ENCODE data around the gene LBHD1. TPM values are rescaled to one million over a fixed set of nuclear protein-coding genes. Genes with fewer than 3 reads are reported as not detected.
"Not testable (repeated sequence)": the region's sequence is repeated elsewhere in the genome, so short reads cannot be mapped to it uniquely, and the experiment has no call there.

LBHD1 gene
- total and polyA plus RNA-seq, 2 donors (not counting 3 experiments of a cell fraction or from before 2014, with no cell fraction given) = 3.8 to 7.5 TPM

- H3K27me3 ChIP-seq (ENCODE audit: control insufficient read depth in 2 of 2, insufficient read depth in 2 of 2, low read length in 2 of 2) = no peaks in the 10 kb centered on the region
- intact Hi-C loops (cut with micrococcal nuclease) = no loop called here
- H3K4me1 ChIP-seq (ENCODE audit: control insufficient read depth, extremely low read depth, insufficient read depth, low read length) = peaks cover 11% of the 10 kb centered on the region
- H3K4me3 ChIP-seq (replicated peaks in 1 of 3; ENCODE audit: insufficient read depth in 1 of 3, low read depth in 1 of 3, low read length in 3 of 3) = no peak overlapping the region
- no peak overlapping the region for H3K4me2 ChIP-seq (ENCODE audit: insufficient read depth, low read length)
- CTCF ChIA-PET = interaction anchor here (1.3 kb wide), 1 partner anchor 9 kb away, joined by 3 read pairs; no protein-coding TSS in a partner anchor
- no peaks in the 10 kb centered on the region for H3K9me1 ChIP-seq (replicated peaks; ENCODE audit: control insufficient read depth, extremely low read depth, insufficient read depth, low read length)
- POLR2A ChIA-PET = interaction anchor here (1.3 kb wide), 1 partner anchor 12 kb away, joined by 9 read pairs; the partner anchor contains the start of genes C11orf98 and CSKMT
- no peak overlapping the region for H3K9ac ChIP-seq (replicated peaks; ENCODE audit: extremely low read depth, insufficient read depth, low read length)
- H3K9me3 ChIP-seq (replicated peaks; ENCODE audit: control insufficient read depth, insufficient read depth, low read length) = no peaks in the 10 kb centered on the region
- no peaks in the 10 kb centered on the region for H4K20me1 ChIP-seq (replicated peaks; ENCODE audit: control insufficient read depth, extremely low read depth, insufficient read depth, low read length)
- dilution Hi-C loops (cut with MboI; ENCODE audit: extremely low pct_ligation_motif_present, low sequenced_read_pairs) = no loop called here
- TF ChIP-seq FOS (IDR thresholded peaks at IDR 0.05; ENCODE audit: borderline replicate concordance, insufficient read depth, low read length) = no peak
- TF ChIP-seq MAX (IDR thresholded peaks at IDR 0.05; ENCODE audit: insufficient read depth, insufficient read length) = no peak
- no peak for TF ChIP-seq GATA2 (IDR thresholded peaks at IDR 0.05; ENCODE audit: insufficient read depth, insufficient read length, low read depth, low read length)
- no peak for TF ChIP-seq POLR2A (IDR thresholded peaks at IDR 0.05; ENCODE audit: low read depth, low read length)
- TF ChIP-seq MYC (IDR thresholded peaks at IDR 0.05; ENCODE audit: low read depth, low read length) = no peak
- no peak for TF ChIP-seq JUN (IDR thresholded peaks at IDR 0.05; ENCODE audit: borderline replicate concordance, insufficient read depth, insufficient read length, low read depth)
- no peak for TF ChIP-seq POLR2AphosphoS5 (IDR thresholded peaks at IDR 0.05; ENCODE audit: insufficient read depth, low read depth, low read length)
- no peak for TF ChIP-seq EZH2 (IDR thresholded peaks at IDR 0.05; ENCODE audit: borderline replicate concordance, low read depth, low read length, severe bottlenecking)
- no peak for TF ChIP-seq CTCF (IDR thresholded peaks at IDR 0.05; ENCODE audit: extremely low read depth in 1 of 2, insufficient read depth in 1 of 2, low read depth in 1 of 2, low read length in 2 of 2)
- peaks cover 0 to 17% of the 10 kb centered on the region in 2 experiments for H3K36me3 ChIP-seq (ENCODE audit: control insufficient read depth in 2 of 2, extremely low read depth in 1 of 2, insufficient read depth in 2 of 2, low read length in 2 of 2)
- no peak overlapping the region for H3K27ac ChIP-seq (ENCODE audit: insufficient read depth, low read depth, low read length)
- no TSS peak for BruUV-seq (replicated peaks)
- DNase-seq (ENCODE audit: low read depth, low spot score) = no peak
- H3K79me2 ChIP-seq (ENCODE audit: control insufficient read depth, insufficient read depth, low read length) = peaks cover 24% of the 10 kb centered on the region
- H2AFZ ChIP-seq (ENCODE audit: low read depth, low read length) = no peak overlapping the region
- no peak for FAIRE-seq
Measured at GRCh38 chr11:62676698-62677097, 4.6 kb upstream of the LBHD1 start.

- FAIRE-seq; DNase-seq (ENCODE audit: low read depth, low spot score); BruUV-seq (replicated peaks); H3K27me3 ChIP-seq (ENCODE audit: control insufficient read depth in 2 of 2, insufficient read depth in 2 of 2, low read length in 2 of 2); H2AFZ ChIP-seq (ENCODE audit: low read depth, low read length); intact Hi-C loops (cut with micrococcal nuclease); H3K9me1 ChIP-seq (replicated peaks; ENCODE audit: control insufficient read depth, extremely low read depth, insufficient read depth, low read length); H3K4me3 ChIP-seq (replicated peaks in 1 of 3; ENCODE audit: insufficient read depth in 1 of 3, low read depth in 1 of 3, low read length in 3 of 3); H3K9me3 ChIP-seq (replicated peaks; ENCODE audit: control insufficient read depth, insufficient read depth, low read length); H3K4me2 ChIP-seq (ENCODE audit: insufficient read depth, low read length); dilution Hi-C loops (cut with MboI; ENCODE audit: extremely low pct_ligation_motif_present, low sequenced_read_pairs); H3K27ac ChIP-seq (ENCODE audit: insufficient read depth, low read depth, low read length); H4K20me1 ChIP-seq (replicated peaks; ENCODE audit: control insufficient read depth, extremely low read depth, insufficient read depth, low read length); H3K9ac ChIP-seq (replicated peaks; ENCODE audit: extremely low read depth, insufficient read depth, low read length): not testable (repeated sequence)
- CTCF ChIA-PET = interaction anchor here (1.3 kb wide), 1 partner anchor 19 kb away, joined by 4 read pairs; no protein-coding TSS in a partner anchor
- Histone ChIP-seq H3K36me3 (ENCODE audit: control insufficient read depth in 2 of 2, extremely low read depth in 1 of 2, insufficient read depth in 2 of 2, low read length in 2 of 2) (peaks cover 0 to 17% of the 10 kb centered on the region in 2 experiments), H3K4me1 (ENCODE audit: control insufficient read depth, extremely low read depth, insufficient read depth, low read length) (peaks cover 15% of the 10 kb centered on the region), H3K79me2 (ENCODE audit: control insufficient read depth, insufficient read depth, low read length) (peaks cover 29% of the 10 kb centered on the region)
- POLR2A ChIA-PET = interaction anchor here (3.4 kb wide), 1 partner anchor 10 kb away, joined by 25 read pairs; the partner anchor contains the start of genes C11orf98 and CSKMT
Measured at GRCh38 chr11:62675415-62675814, 3.3 kb upstream of the LBHD1 start.
